ENCODE results near the gene CLMP.

GRCh38 chr11:123231256-123231655 is 36.2 kb upstream of the CLMP start:
- TF ChIP-seq CTCF (IDR thresholded peaks at IDR 0.05; ENCODE audit: insufficient read depth, low read length): no peak
- TF ChIP-seq REST (IDR thresholded peaks at IDR 0.05; ENCODE audit: insufficient replicate concordance, low read depth): no peak
- no peak for TF ChIP-seq GABPA (IDR thresholded peaks at IDR 0.05; ENCODE audit: low read depth)
- no peak for TF ChIP-seq SPI1 (IDR thresholded peaks at IDR 0.05; ENCODE audit: borderline replicate concordance, low read depth)
